ENCODE results near the gene WASF3.

DNA sequence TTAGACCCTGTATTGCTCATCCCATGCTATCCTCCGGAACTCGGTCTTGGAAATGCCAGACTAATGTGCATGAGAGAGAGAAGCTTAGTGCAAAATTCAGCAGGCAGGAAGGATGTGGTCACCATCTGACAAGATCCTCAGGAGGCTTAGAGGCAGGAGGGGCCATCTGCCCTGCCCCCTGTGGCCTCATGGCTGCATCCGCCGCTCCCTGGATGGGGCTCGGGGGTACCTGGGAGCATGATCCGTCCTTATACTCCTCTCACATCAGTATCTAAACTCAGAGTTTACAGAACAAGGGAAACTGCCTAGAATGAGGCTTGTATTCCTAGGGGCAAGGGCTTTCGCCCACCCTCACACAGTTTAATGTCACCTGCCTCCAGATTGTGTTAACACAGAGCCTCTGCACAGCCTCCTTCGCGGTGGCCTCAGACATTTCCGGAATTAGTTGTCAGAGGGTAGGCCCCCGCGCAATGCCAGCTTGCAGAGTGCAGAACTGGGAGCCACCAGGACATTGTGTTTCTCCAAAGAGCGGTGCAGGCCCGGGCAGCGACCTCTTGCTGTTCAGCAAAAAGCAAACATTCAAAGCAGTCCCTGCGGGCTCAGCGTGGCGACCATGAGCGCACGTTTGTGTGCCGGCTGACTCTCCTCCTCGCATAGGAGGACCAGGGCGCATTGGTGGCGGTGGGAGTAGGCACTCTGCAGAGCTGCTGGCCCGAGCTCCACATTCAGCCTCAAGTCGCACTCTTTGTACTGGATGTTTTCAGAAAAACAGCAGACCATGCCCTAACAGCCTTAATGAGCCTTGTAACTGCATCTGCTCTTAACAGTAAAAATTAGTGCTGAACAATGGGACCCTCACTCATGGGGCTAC is 164.0 kb downstream of the WASF3 start:
- TF ChIP-seq CTCF (conservative IDR thresholded peaks at IDR 0.05): no peak
- TF ChIP-seq EZH2 (IDR thresholded peaks at IDR 0.05; ENCODE audit: low read depth): no peak
